HEK293 (cell line): ENCODE measurements around the gene SERINC3.

Experiments used
- CTCF ChIA-PET: fragments of 350-600 bp; formaldehyde crosslinking; extraction: SDS; loops from one replicate; lab custom pipeline; 2021; ENCODE audit warnings: antibody characterized with exemption; lab: Yijun Ruan, JAX
- POLR2A ChIA-PET: fragments of 300-600 bp; formaldehyde crosslinking; extraction: SDS; loops from one replicate; lab custom pipeline; 2020; ENCODE audit warnings: antibody characterized with exemption, inconsistent platforms; lab: Yijun Ruan, JAX
- H3K27ac ChIP-seq: fragments of 200-500 bp; sonication (Bioruptor generic); 2 replicates; pipeline ENCODE4 v1.5.1; 2014; ENCODE audit warnings: low read depth, low read length, control low read depth, inconsistent platforms; ENCODE audit errors: extremely low read depth
- H3K36me3 ChIP-seq, 2 experiments: fragments of 200-500 bp in 1 of 2; sonication (Bioruptor generic) in 1 of 2; 1 replicate in 1 of 2; 2 replicates in 1 of 2; pipeline ENCODE4 v1.5.1; 2014 to 2017; ENCODE audit warnings: inconsistent platforms in 2 of 2, low read length in 2 of 2; ENCODE audit not compliant: control insufficient read depth in 2 of 2, insufficient read depth in 1 of 2
- H3K4me1 ChIP-seq: fragments of 200-500 bp; sonication (Bioruptor generic); 2 replicates; pipeline ENCODE4 v1.5.1; 2014; ENCODE audit warnings: mild to moderate bottlenecking, low read length, inconsistent platforms; ENCODE audit not compliant: control insufficient read depth, insufficient read depth
- H3K4me3 ChIP-seq: 2 replicates; pipeline ENCODE4 v1.5.1; 2011; ENCODE audit warnings: low read depth, mild to moderate bottlenecking, control low read depth, low read length, moderate library complexity
- H3K9me3 ChIP-seq: fragments of 200-500 bp; sonication (Bioruptor generic); 2 replicates; pipeline ENCODE4 v1.5.1; 2014; ENCODE audit warnings: low read depth, low read length, inconsistent platforms; ENCODE audit not compliant: control insufficient read depth, insufficient read depth
- ATF2 ChIP-seq: fragments of 450-650 bp; formaldehyde crosslinking; IDR thresholded peaks from 2 replicates; pipeline ENCODE4 v1.5.1; 2016; ENCODE audit warnings: missing biosample characterization, missing genetic modification characterization, low read depth
- HOXA7 ChIP-seq: sonication (generic); formaldehyde crosslinking; IDR thresholded peaks from 2 replicates; pipeline ENCODE4 v1.8.1; 2022; ENCODE audit warnings: missing genetic modification reagents, borderline replicate concordance
- HOXD13 ChIP-seq: sonication (generic); formaldehyde crosslinking; IDR thresholded peaks from 2 replicates; pipeline ENCODE4 v1.8.0; 2022; ENCODE audit warnings: missing genetic modification reagents, borderline replicate concordance
- KLF7 ChIP-seq: fragments of 450-650 bp; formaldehyde crosslinking; IDR thresholded peaks from 2 replicates; pipeline ENCODE4 v1.5.1; 2016; ENCODE audit warnings: missing biosample characterization, missing genetic modification characterization, borderline replicate concordance
- PATZ1 ChIP-seq: fragments of 450-650 bp; formaldehyde crosslinking; IDR thresholded peaks from 2 replicates; pipeline ENCODE4 v1.5.1; 2016; ENCODE audit warnings: missing biosample characterization, missing genetic modification characterization
- REPIN1 ChIP-seq: fragments of 450-650 bp; formaldehyde crosslinking; IDR thresholded peaks from 2 replicates; pipeline ENCODE4 v1.5.1; 2017; ENCODE audit warnings: missing biosample characterization, missing genetic modification characterization, low read depth
- SALL2 ChIP-seq: fragments of 450-650 bp; formaldehyde crosslinking; IDR thresholded peaks from 2 replicates; pipeline ENCODE4 v1.5.0; 2017; ENCODE audit warnings: missing biosample characterization, mild to moderate bottlenecking, missing genetic modification characterization, borderline replicate concordance
- TCF7L2 ChIP-seq: IDR thresholded peaks from 2 replicates; pipeline ENCODE4 v1.6.1; 2011; ENCODE audit warnings: low read depth, mild to moderate bottlenecking, inconsistent platforms, low read length, moderate library complexity, borderline replicate concordance
- YY1 ChIP-seq: fragments of 450-650 bp; formaldehyde crosslinking; IDR thresholded peaks from 2 replicates; pipeline ENCODE4 v1.5.1; 2018; ENCODE audit warnings: missing biosample characterization, missing genetic modification characterization
- ZBTB11 ChIP-seq: fragments of 450-650 bp; formaldehyde crosslinking; conservative IDR thresholded peaks from 2 replicates; pipeline ENCODE4 v1.5.1; 2016; ENCODE audit warnings: low read depth, missing biosample characterization, missing genetic modification characterization
- ZBTB17 ChIP-seq: fragments of 450-650 bp; formaldehyde crosslinking; IDR thresholded peaks from 2 replicates; pipeline ENCODE4 v1.5.1; 2016; ENCODE audit warnings: missing biosample characterization, missing genetic modification characterization
- ZBTB21 ChIP-seq: fragments of 450-650 bp; formaldehyde crosslinking; IDR thresholded peaks from 2 replicates; pipeline ENCODE4 v1.5.1; 2017; ENCODE audit warnings: missing biosample characterization, missing genetic modification characterization
- ZNF10 ChIP-seq: fragments of 450-650 bp; formaldehyde crosslinking; IDR thresholded peaks from 2 replicates; pipeline ENCODE4 v1.5.1; 2017; ENCODE audit warnings: missing biosample characterization, missing genetic modification characterization
- ZNF202 ChIP-seq: fragments of 450-650 bp; formaldehyde crosslinking; IDR thresholded peaks from 2 replicates; pipeline ENCODE4 v1.5.1; 2016; ENCODE audit warnings: missing biosample characterization, missing genetic modification characterization, borderline replicate concordance
- ZNF214 ChIP-seq: fragments of 450-650 bp; formaldehyde crosslinking; IDR thresholded peaks from 2 replicates; pipeline ENCODE4 v1.5.1; 2017; ENCODE audit warnings: missing biosample characterization, mild to moderate bottlenecking, missing genetic modification characterization, borderline replicate concordance
- ZNF223 ChIP-seq: fragments of 450-650 bp; formaldehyde crosslinking; IDR thresholded peaks from 2 replicates; pipeline ENCODE4 v1.5.1; 2016; ENCODE audit warnings: missing biosample characterization, missing genetic modification characterization
- ZNF324 ChIP-seq: fragments of 450-650 bp; formaldehyde crosslinking; IDR thresholded peaks from 2 replicates; pipeline ENCODE4 v1.5.1; 2016; ENCODE audit warnings: missing biosample characterization, missing genetic modification characterization
- ZNF404 ChIP-seq: fragments of 450-650 bp; formaldehyde crosslinking; IDR thresholded peaks from 2 replicates; pipeline ENCODE4 v1.5.1; 2017; ENCODE audit warnings: missing biosample characterization, missing genetic modification characterization
- ZNF48 ChIP-seq: fragments of 450-650 bp; formaldehyde crosslinking; IDR thresholded peaks from 2 replicates; pipeline ENCODE4 v1.5.1; 2016; ENCODE audit warnings: missing biosample characterization, missing genetic modification characterization
- ZNF518A ChIP-seq: fragments of 450-650 bp; formaldehyde crosslinking; conservative IDR thresholded peaks from 2 replicates; pipeline ENCODE4 v1.5.1; 2016; ENCODE audit warnings: low read depth, missing biosample characterization, missing genetic modification characterization
- ZNF629 ChIP-seq: fragments of 450-650 bp; formaldehyde crosslinking; IDR thresholded peaks from 2 replicates; pipeline ENCODE4 v1.5.1; 2017; ENCODE audit warnings: missing biosample characterization, missing genetic modification characterization
- ZNF701 ChIP-seq: fragments of 450-650 bp; formaldehyde crosslinking; IDR thresholded peaks from 2 replicates; pipeline ENCODE4 v1.5.1; 2016; ENCODE audit warnings: missing biosample characterization, missing genetic modification characterization
- ZNF707 ChIP-seq: fragments of 450-650 bp; formaldehyde crosslinking; IDR thresholded peaks from 2 replicates; pipeline ENCODE4 v1.5.1; 2016; ENCODE audit warnings: missing biosample characterization, missing genetic modification characterization
- ZSCAN16 ChIP-seq: fragments of 450-650 bp; formaldehyde crosslinking; IDR thresholded peaks from 2 replicates; pipeline ENCODE4 v1.5.1; 2016; ENCODE audit warnings: missing biosample characterization, missing genetic modification characterization

The SERINC3 gene

GRCh38 chr20:44502968-44503367, 18.9 kb downstream of the SERINC3 start:
- H3K4me1 ChIP-seq, result no peaks in the 10 kb centered on the region
- ChIA-PET POLR2A (interaction anchor here (0.5 kb wide), 1 partner anchor 15 kb away, joined by 6 read pairs; no protein-coding TSS in a partner anchor), CTCF (interaction anchor here (0.6 kb wide), 1 partner anchor 155 kb away, joined by 3 read pairs; no protein-coding TSS in a partner anchor)
- TF ChIP-seq ZNF324 (tag by site-specific recombination), result no peak
- no peak for TF ChIP-seq ZNF404
- no peak for TF ChIP-seq ATF2 (tag by site-specific recombination)
- TF ChIP-seq ZNF214 (tag by site-specific recombination), result no peak
- no peak for TF ChIP-seq ZNF48
- no peak for TF ChIP-seq REPIN1
- TF ChIP-seq ZBTB21 (tag by site-specific recombination), result no peak
- no peak for TF ChIP-seq TCF7L2
- peaks cover 42 to 86% of the 10 kb centered on the region in 2 experiments for H3K36me3 ChIP-seq
- H3K4me3 ChIP-seq, result no peak overlapping the region
- no peaks in the 10 kb centered on the region for H3K9me3 ChIP-seq
- H3K27ac ChIP-seq, result no peak overlapping the region

- no peak overlapping the region for H3K27ac ChIP-seq
- peaks cover 35 to 83% of the 10 kb centered on the region in 2 experiments for H3K36me3 ChIP-seq
- CTCF ChIA-PET, result interaction anchor here (0.7 to 1.3 kb wide), 2 partner anchors 30 to 368 kb away, joined by 3 read pairs; no protein-coding TSS in a partner anchor
- no peaks in the 10 kb centered on the region for H3K9me3 ChIP-seq
- no peaks in the 10 kb centered on the region for H3K4me1 ChIP-seq
- POLR2A ChIA-PET, result interaction anchor here (1.1 kb wide), 1 partner anchor 26 kb away, joined by 3 read pairs; the partner anchor contains the start of gene TTPAL
- H3K4me3 ChIP-seq, result no peak overlapping the region
- TF ChIP-seq ZBTB21 (tag by site-specific recombination) (no peak), YY1 (tag by site-specific recombination) (no peak), ZNF518A (tag by site-specific recombination) (no peak), ZBTB17 (tag by site-specific recombination) (no peak), ZNF10 (tag by site-specific recombination) (no peak), ZNF707 (tag by site-specific recombination) (no peak), ZNF223 (tag by site-specific recombination) (no peak), ZSCAN16 (tag by site-specific recombination) (no peak), ZNF324 (tag by site-specific recombination) (no peak), HOXA7 (CRISPR knock-in tag) (no peak), ZNF701 (no peak), PATZ1 (tag by site-specific recombination) (no peak), HOXD13 (CRISPR knock-in tag) (no peak), KLF7 (tag by site-specific recombination) (no peak), ZNF629 (no peak), SALL2 (tag by site-specific recombination) (no peak), ZNF202 (tag by site-specific recombination) (no peak), ZBTB11 (tag by site-specific recombination) (no peak)
These were observed 20.4 kb downstream of the SERINC3 start for GRCh38 chr20:44501448-44501847.
